ENCODE data around the gene IGF2. TPM values are rescaled to one million over a fixed set of nuclear protein-coding genes. Genes with fewer than 3 reads are reported as not detected.

IGF2 gene
- total and polyA plus RNA-seq, 3 donors from 2014 or later, result 52.3 to 104 (median 69.8) TPM

GRCh38 chr11:2164081-2164480, 24.9 kb upstream of the IGF2 start:
- no peak for TF ChIP-seq CTCF (IDR thresholded peaks at IDR 0.05)
- no peak for TF ChIP-seq POLR2A (IDR thresholded peaks at IDR 0.05)
- H3K9me3 ChIP-seq, result no peaks in the 10 kb centered on the region
- no peaks in the 10 kb centered on the region for H3K27me3 ChIP-seq
- 89 to 91% methylated on average over 11 to 22 of the region's 22 CpGs for WGBS, 2 donors
- intact Hi-C loops (cut with DNase I; ENCODE audit: low total_unique reads), result no loop called here
- no peak for DNase-seq
- H3K36me3 ChIP-seq (ENCODE audit: low read depth, missing control alignments), result no peaks in the 10 kb centered on the region
- no peak overlapping the region for H3K4me3 ChIP-seq
- no peak overlapping the region for H3K27ac ChIP-seq
- H3K4me1 ChIP-seq, result peaks cover 16% of the 10 kb centered on the region

GRCh38 chr11:2163428-2163978, 24.3 kb upstream of the IGF2 start:
- Histone ChIP-seq H3K9me3 (no peaks in the 10 kb centered on the region), H3K27me3 (no peaks in the 10 kb centered on the region), H3K4me3 (no peak overlapping the region), H3K4me1 (peaks cover 12% of the 10 kb centered on the region), H3K27ac (no peak overlapping the region), H3K36me3 (ENCODE audit: low read depth, missing control alignments) (no peaks in the 10 kb centered on the region)
- intact Hi-C loops (cut with DNase I; ENCODE audit: low total_unique reads), result no loop called here
- TF ChIP-seq CTCF (IDR thresholded peaks at IDR 0.05), result no peak
- 92 to 100% methylated on average over 1 to 12 of the region's 12 CpGs for WGBS, 2 donors
- DNase-seq, result no peak

DNA sequence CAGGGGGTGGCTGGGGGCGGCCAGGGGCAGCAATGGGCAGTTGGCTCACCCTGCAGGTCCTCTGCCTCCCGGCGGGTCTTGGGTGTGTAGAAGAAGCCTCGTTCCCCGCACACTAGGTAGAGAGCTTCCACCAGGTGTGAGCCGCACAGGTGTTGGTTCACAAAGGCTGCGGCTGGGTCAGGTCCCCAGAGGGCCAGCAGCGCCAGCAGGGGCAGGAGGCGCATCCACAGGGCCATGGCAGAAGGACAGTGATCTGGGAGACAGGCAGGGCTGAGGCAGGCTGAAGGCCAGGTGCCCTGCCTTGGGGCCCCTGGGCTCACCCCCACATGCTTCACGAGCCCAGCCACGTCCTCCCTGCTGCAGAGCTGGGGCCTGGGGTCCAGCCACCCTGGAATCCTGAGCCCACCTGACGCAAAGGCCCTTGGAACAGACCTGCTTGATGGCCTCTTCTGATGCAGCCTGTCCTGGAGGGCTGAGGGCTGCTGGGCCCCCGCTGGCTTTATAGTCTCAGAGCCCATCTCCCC, 21.6 kb upstream of the IGF2 start, which contains the start of gene INS:
Gene INS (minus strand): TSS at position 474 of the 524 bp plus-strand sequence. CDS start 238 bp downstream, at position 236.
- Histone ChIP-seq H3K36me3 (ENCODE audit: low read depth, missing control alignments) (no peaks in the 10 kb centered on the region), H3K27me3 (no peaks in the 10 kb centered on the region), H3K4me1 (no peaks in the 10 kb centered on the region), H3K27ac (no peak within 1 kb of the TSS), H3K4me3 (no peak within 1 kb of the TSS), H3K9me3 (no peaks in the 10 kb centered on the region)
- 91 to 97% methylated on average over 5 to 13 of the region's 13 CpGs for WGBS, 2 donors
- no peak for DNase-seq
- TF ChIP-seq POLR2A (IDR thresholded peaks at IDR 0.05) (no peak), CTCF (IDR thresholded peaks at IDR 0.05) (no peak)
- intact Hi-C loops (cut with DNase I; ENCODE audit: low total_unique reads), result no loop called here

DNA sequence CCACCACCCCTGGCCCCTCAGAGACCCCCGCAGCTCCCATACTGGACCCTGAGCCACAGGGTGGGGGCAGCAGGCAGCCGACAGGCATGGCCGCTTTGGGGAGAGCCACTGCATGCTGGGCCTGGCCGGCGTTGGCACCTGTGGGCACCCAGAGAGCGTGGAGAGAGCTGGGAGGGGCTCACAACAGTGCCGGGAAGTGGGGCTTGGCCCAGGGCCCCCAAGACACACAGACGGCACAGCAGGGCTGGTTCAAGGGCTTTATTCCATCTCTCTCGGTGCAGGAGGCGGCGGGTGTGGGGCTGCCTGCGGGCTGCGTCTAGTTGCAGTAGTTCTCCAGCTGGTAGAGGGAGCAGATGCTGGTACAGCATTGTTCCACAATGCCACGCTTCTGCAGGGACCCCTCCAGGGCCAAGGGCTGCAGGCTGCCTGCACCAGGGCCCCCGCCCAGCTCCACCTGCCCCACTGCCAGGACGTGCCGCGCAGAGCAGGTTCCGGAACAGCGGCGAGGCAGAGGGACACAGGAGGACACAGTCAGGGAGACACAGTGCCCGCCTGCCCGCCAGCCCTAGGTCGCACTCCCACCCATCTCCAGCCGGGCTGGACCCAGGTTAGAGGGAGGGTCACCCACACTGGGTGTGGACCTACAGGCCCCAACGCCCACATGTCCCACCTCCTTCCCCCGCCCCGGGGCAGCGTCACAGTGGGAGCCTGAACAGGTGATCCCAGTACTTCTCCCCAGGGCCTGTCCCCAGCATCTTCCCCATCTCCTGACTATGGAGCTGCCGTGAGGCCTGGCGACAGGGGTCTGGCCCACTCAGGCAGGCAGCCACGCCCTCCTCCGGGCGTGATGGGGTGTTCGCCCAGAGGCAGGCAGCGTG, 20.6 kb upstream of the IGF2 start:
- H3K36me3 ChIP-seq (ENCODE audit: low read depth, missing control alignments), result no peaks in the 10 kb centered on the region
- H3K27ac ChIP-seq, result no peak overlapping the region
- DNase-seq, result no peak
- 87% methylated on average over 17 to 36 of the region's 36 CpGs for WGBS, 2 donors
- H3K4me3 ChIP-seq, result no peak overlapping the region
- H3K9me3 ChIP-seq, result no peaks in the 10 kb centered on the region
- TF ChIP-seq POLR2A (IDR thresholded peaks at IDR 0.05), result no peak
- TF ChIP-seq CTCF (IDR thresholded peaks at IDR 0.05), result no peak
- intact Hi-C loops (cut with DNase I; ENCODE audit: low total_unique reads), result loop anchor here (2.0 to 10.0 kb wide), 3 partner anchors 325 to 505 kb away; partner anchors contain the start of genes SYT8 and TNNI2
- no peaks in the 10 kb centered on the region for H3K27me3 ChIP-seq
- no peaks in the 10 kb centered on the region for H3K4me1 ChIP-seq

Measured in testis (tissue), 3 donors.